GM12878 (cell line): Measurements from ENCODE around the gene C17orf113. TPM values are rescaled to one million over a fixed set of nuclear protein-coding genes. Genes with fewer than 3 reads are reported as not detected.

Experiments used
- ATAC-seq: fragments of 200-7000 bp; cut with Tn5 transposase; 3 replicates; pipeline ENCODE4 v1.9.1; 2020; ENCODE audit warnings: mild to moderate bottlenecking, moderate library complexity
- BruUV-seq: library from RNA; stranded (reverse); fragments of 400-500 nt; replicated peaks from 2 replicates; lab custom pipeline; 2021; lab: Mats Ljungman, UMichigan
- CTCF ChIA-PET: fragments of 300-600 bp; sonication (Branson Sonifier 250); formaldehyde crosslinking; extraction: SDS; loops from one replicate; lab custom pipeline; 2021; ENCODE audit warnings: inconsistent platforms; lab: Yijun Ruan, JAX
- POLR2A ChIA-PET: fragments of 350-600 bp; formaldehyde crosslinking; extraction: SDS; loops from one replicate; lab custom pipeline; 2021; ENCODE audit warnings: inconsistent platforms; lab: Charles Lee
- RAD21 ChIA-PET: fragments of 300-600 bp; sonication (Branson Sonifier 250); formaldehyde crosslinking; loops from one replicate; lab custom pipeline; 2023; ENCODE audit warnings: antibody characterized with exemption; ENCODE audit not compliant: unreplicated experiment; lab: Charles Lee
- SMC1A ChIA-PET: fragments of 300-600 bp; sonication (Branson Sonifier 250); formaldehyde crosslinking; loops from one replicate; lab custom pipeline; 2023; ENCODE audit not compliant: unreplicated experiment, uncharacterized antibody; lab: Charles Lee
- DNase-seq: peaks from one replicate; pipeline ENCODE4 v3.0.0-alpha.2; 2011; ENCODE audit warnings: low read depth, low spot score
- FAIRE-seq: peaks from 3 replicates; lab custom pipeline; 2011; peaks lifted over from hg19 to GRCh38; lab: Jason Lieb, UNC
- H2AFZ ChIP-seq: 2 replicates; pipeline ENCODE4 v1.6.0; 2011; ENCODE audit warnings: low read depth, low read length, control low read depth; ENCODE audit not compliant: control insufficient read depth
- H3K27ac ChIP-seq: 2 replicates; pipeline ENCODE4 v1.5.1; 2011; ENCODE audit warnings: control low read depth; ENCODE audit not compliant: control insufficient read depth, insufficient read depth
- H3K27me3 ChIP-seq, 2 experiments: replicated peaks in 1 of 2; 2 replicates each; pipeline versions ENCODE4 v1.6.0 to v1.6.1; 2011; ENCODE audit warnings: low read length in 1 of 2; ENCODE audit not compliant: control insufficient read depth in 2 of 2, insufficient read depth in 2 of 2
- H3K36me3 ChIP-seq, 2 experiments: 2 replicates each; pipeline ENCODE4 v1.5.1; 2011; ENCODE audit warnings: low read length in 1 of 2; ENCODE audit not compliant: control insufficient read depth in 2 of 2, insufficient read depth in 2 of 2
- H3K4me1 ChIP-seq: 2 replicates; pipeline ENCODE4 v1.6.1; 2011; ENCODE audit warnings: mild to moderate bottlenecking, low read length, moderate library complexity, mixed read lengths; ENCODE audit not compliant: control insufficient read depth, insufficient read depth
- H3K4me2 ChIP-seq: 2 replicates; pipeline ENCODE4 v1.6.0; 2011; ENCODE audit warnings: control low read depth; ENCODE audit not compliant: control insufficient read depth, insufficient read depth
- H3K4me3 ChIP-seq: fragments of 200-600 bp; sonication (generic); 2 replicates; pipeline ENCODE4 v1.5.1; 2016
- H3K79me2 ChIP-seq: 2 replicates; pipeline ENCODE4 v1.6.0; 2011; ENCODE audit warnings: low read length; ENCODE audit not compliant: control insufficient read depth, insufficient read depth
- H3K9ac ChIP-seq: 2 replicates; pipeline ENCODE4 v1.8.0; 2011; ENCODE audit warnings: low read length, control low read depth, mixed read lengths; ENCODE audit not compliant: control insufficient read depth, insufficient read depth
- H3K9me3 ChIP-seq: replicated peaks from 3 replicates; pipeline ENCODE4 v1.5.1; 2011; ENCODE audit warnings: mild to moderate bottlenecking, low read length; ENCODE audit not compliant: control insufficient read depth, insufficient read depth
- H4K20me1 ChIP-seq: 2 replicates; pipeline ENCODE4 v1.6.0; 2011; ENCODE audit not compliant: control insufficient read depth, insufficient read depth
- BCL11A ChIP-seq: IDR thresholded peaks from 2 replicates; pipeline ENCODE4 v1.6.1; 2011; ENCODE audit warnings: low read depth, low read length
- WGBS: methylation state at CpG from one replicate; pipeline ENCODE4 v1.1.6; 2016; ENCODE audit warnings: low lambda C conversion rate; ENCODE audit not compliant: insufficient replicate concordance, insufficient coverage; ENCODE audit errors: missing lambda C conversion rate; 5-methylcytosine and 5-hydroxymethylcytosine counted together
- in situ Hi-C: fragments of 300-500 bp; cut with MboI; formaldehyde crosslinking; loops from 9 replicates; pipeline ENCODE4 v1.14.3; 2018; ENCODE audit warnings: mixed read lengths
- intact Hi-C: fragments of 100-400 bp; cut with micrococcal nuclease; formaldehyde crosslinking; loops from one replicate; pipeline ENCODE4 v1.14.2; 2022; ENCODE audit not compliant: unreplicated experiment
- polyA plus RNA-seq, 11 experiments: library from polyadenylated mRNA; depleted of rRNA in 4 of 11; unstranded in 6 of 11; stranded (reverse) in 5 of 11; fragments of >200 nt; fragmentation: Nextera tagmentation in 4 of 11; fragmentation: Illumina TruSeq in 1 of 11; extraction: Ambion mirVana in 4 of 11; extraction: Trizol in 1 of 11; gene quantifications; 1 replicate in 1 of 11; 2 replicates in 10 of 11; pipeline versions ENCODE4 v1.2.1 to v1.2.3, GENCODE V29; 2011 to 2016; ENCODE audit warnings: inconsistent platforms in 2 of 11, missing spikeins in 2 of 11, low read depth in 1 of 11
- total RNA-seq, 4 experiments: library from RNA; depleted of rRNA in 3 of 4; stranded (reverse); fragments of >200 nt in 3 of 4; fragmentation: Illumina TruSeq in 1 of 4; extraction: Trizol in 1 of 4; gene quantifications; 2 replicates each; pipeline versions ENCODE4 v1.2.1 to v1.2.3, GENCODE V29; 2013 to 2021
- TF ChIP-seq, protein P1 (sequence below): IDR thresholded peaks from 2 replicates; pipeline ENCODE4 v1.6.1; 2012; ENCODE audit warnings: mild to moderate bottlenecking, low read depth, low read length
- TF ChIP-seq, protein P2 (sequence below): fragments of 150-350 bp; IDR thresholded peaks from 2 replicates; pipeline ENCODE4 v1.6.1; 2016; ENCODE audit warnings: low read depth, low read length
- TF ChIP-seq, protein P3 (sequence below): fragments of 450-650 bp; IDR thresholded peaks from 2 replicates; pipeline ENCODE4 v1.6.1; 2017; ENCODE audit warnings: mild to moderate bottlenecking, moderate library complexity
- TF ChIP-seq, protein P4 (sequence below): IDR thresholded peaks from 2 replicates; pipeline ENCODE4 v1.6.1; 2011; ENCODE audit warnings: low read depth, mild to moderate bottlenecking, low read length, moderate library complexity, borderline replicate concordance; ENCODE audit errors: extremely low read depth

C17orf113 gene
- total and polyA plus RNA-seq, 10 of the 15 experiments (the other 5 are each of a cell fraction or from before 2014, with no cell fraction given): 0.03 to 0.17 (median 0.08) TPM; not detected in 3

DNA sequence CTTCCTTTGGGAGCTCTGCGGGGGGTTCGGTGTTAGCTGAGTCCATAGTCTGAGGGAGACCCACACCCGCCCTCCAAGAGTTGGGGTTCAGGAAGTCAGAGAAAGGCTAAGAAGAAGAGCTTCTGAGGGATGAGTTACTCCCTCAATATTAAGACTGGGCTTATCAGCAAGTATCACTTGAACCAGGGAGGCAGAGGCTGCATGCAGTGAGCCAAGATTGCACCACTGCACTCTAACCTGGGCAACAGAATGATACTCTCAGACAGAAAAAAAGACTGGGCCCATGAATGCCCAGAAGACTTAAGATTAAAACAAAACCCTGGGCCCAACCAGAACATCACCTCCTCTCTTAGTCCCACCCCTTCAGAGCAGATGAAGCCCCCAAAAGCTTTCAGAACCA is 24.5 kb downstream of the C17orf113 start:
- H3K36me3 ChIP-seq: peaks cover 0 to 13% of the 10 kb centered on the region in 2 experiments; a peak in 2 of 4 replicates
- no peak for ATAC-seq
- no peak overlapping the region for H3K9ac ChIP-seq
- DNase-seq: no peak
- no peak overlapping the region for H2AFZ ChIP-seq
- no peak overlapping the region for H3K4me2 ChIP-seq
- 92% methylated on average over 3 of the region's 3 CpGs for WGBS
- ChIA-PET SMC1A (interaction anchor here (0.8 to 2.7 kb wide), 14 partner anchors 10 to 363 kb away, joined by 3 to 16 read pairs (median 5); partner anchors contain the start of genes DHX58, KCNH4 and STAT3), POLR2A (interaction anchor here (0.6 to 1.5 kb wide), 4 partner anchors 10 to 287 kb away, joined by 3 to 12 read pairs (median 4); partner anchors contain the start of gene DHX58), RAD21 (interaction anchor here (0.7 to 2.9 kb wide), 5 partner anchors 30 to 196 kb away, joined by 3 to 17 read pairs (median 4); partner anchors contain the start of gene DHX58), CTCF (interaction anchor here (0.7 to 10.1 kb wide), 24 partner anchors 8 to 249 kb away, joined by 3 to 83 read pairs (median 6); partner anchors contain the start of genes CNP, DHX58, DNAJC7 and KLHL11)
- no TSS peak for BruUV-seq
- intact Hi-C loops (loop anchor here (1.0 to 5.0 kb wide), 3 partner anchors 36 to 90 kb away; no protein-coding TSS in a partner anchor), in situ Hi-C loops (no loop called here)
- H3K79me2 ChIP-seq: peaks cover 6% of the 10 kb centered on the region
- no peaks in the 10 kb centered on the region for H4K20me1 ChIP-seq
- FAIRE-seq: no peak
- H3K4me1 ChIP-seq: peaks cover 18% of the 10 kb centered on the region
- no peaks in the 10 kb centered on the region for H3K9me3 ChIP-seq
- H3K27me3 ChIP-seq: no peaks in the 10 kb centered on the region
- no peak overlapping the region for H3K27ac ChIP-seq
- H3K4me3 ChIP-seq: no peak overlapping the region
- TF ChIP-seq, protein P1, sequence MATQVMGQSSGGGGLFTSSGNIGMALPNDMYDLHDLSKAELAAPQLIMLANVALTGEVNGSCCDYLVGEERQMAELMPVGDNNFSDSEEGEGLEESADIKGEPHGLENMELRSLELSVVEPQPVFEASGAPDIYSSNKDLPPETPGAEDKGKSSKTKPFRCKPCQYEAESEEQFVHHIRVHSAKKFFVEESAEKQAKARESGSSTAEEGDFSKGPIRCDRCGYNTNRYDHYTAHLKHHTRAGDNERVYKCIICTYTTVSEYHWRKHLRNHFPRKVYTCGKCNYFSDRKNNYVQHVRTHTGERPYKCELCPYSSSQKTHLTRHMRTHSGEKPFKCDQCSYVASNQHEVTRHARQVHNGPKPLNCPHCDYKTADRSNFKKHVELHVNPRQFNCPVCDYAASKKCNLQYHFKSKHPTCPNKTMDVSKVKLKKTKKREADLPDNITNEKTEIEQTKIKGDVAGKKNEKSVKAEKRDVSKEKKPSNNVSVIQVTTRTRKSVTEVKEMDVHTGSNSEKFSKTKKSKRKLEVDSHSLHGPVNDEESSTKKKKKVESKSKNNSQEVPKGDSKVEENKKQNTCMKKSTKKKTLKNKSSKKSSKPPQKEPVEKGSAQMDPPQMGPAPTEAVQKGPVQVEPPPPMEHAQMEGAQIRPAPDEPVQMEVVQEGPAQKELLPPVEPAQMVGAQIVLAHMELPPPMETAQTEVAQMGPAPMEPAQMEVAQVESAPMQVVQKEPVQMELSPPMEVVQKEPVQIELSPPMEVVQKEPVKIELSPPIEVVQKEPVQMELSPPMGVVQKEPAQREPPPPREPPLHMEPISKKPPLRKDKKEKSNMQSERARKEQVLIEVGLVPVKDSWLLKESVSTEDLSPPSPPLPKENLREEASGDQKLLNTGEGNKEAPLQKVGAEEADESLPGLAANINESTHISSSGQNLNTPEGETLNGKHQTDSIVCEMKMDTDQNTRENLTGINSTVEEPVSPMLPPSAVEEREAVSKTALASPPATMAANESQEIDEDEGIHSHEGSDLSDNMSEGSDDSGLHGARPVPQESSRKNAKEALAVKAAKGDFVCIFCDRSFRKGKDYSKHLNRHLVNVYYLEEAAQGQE: no peak
- TF ChIP-seq, protein P2, sequence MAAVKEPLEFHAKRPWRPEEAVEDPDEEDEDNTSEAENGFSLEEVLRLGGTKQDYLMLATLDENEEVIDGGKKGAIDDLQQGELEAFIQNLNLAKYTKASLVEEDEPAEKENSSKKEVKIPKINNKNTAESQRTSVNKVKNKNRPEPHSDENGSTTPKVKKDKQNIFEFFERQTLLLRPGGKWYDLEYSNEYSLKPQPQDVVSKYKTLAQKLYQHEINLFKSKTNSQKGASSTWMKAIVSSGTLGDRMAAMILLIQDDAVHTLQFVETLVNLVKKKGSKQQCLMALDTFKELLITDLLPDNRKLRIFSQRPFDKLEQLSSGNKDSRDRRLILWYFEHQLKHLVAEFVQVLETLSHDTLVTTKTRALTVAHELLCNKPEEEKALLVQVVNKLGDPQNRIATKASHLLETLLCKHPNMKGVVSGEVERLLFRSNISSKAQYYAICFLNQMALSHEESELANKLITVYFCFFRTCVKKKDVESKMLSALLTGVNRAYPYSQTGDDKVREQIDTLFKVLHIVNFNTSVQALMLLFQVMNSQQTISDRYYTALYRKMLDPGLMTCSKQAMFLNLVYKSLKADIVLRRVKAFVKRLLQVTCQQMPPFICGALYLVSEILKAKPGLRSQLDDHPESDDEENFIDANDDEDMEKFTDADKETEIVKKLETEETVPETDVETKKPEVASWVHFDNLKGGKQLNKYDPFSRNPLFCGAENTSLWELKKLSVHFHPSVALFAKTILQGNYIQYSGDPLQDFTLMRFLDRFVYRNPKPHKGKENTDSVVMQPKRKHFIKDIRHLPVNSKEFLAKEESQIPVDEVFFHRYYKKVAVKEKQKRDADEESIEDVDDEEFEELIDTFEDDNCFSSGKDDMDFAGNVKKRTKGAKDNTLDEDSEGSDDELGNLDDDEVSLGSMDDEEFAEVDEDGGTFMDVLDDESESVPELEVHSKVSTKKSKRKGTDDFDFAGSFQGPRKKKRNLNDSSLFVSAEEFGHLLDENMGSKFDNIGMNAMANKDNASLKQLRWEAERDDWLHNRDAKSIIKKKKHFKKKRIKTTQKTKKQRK: no peak
- no peak for TF ChIP-seq BCL11A
- TF ChIP-seq, protein P3, sequence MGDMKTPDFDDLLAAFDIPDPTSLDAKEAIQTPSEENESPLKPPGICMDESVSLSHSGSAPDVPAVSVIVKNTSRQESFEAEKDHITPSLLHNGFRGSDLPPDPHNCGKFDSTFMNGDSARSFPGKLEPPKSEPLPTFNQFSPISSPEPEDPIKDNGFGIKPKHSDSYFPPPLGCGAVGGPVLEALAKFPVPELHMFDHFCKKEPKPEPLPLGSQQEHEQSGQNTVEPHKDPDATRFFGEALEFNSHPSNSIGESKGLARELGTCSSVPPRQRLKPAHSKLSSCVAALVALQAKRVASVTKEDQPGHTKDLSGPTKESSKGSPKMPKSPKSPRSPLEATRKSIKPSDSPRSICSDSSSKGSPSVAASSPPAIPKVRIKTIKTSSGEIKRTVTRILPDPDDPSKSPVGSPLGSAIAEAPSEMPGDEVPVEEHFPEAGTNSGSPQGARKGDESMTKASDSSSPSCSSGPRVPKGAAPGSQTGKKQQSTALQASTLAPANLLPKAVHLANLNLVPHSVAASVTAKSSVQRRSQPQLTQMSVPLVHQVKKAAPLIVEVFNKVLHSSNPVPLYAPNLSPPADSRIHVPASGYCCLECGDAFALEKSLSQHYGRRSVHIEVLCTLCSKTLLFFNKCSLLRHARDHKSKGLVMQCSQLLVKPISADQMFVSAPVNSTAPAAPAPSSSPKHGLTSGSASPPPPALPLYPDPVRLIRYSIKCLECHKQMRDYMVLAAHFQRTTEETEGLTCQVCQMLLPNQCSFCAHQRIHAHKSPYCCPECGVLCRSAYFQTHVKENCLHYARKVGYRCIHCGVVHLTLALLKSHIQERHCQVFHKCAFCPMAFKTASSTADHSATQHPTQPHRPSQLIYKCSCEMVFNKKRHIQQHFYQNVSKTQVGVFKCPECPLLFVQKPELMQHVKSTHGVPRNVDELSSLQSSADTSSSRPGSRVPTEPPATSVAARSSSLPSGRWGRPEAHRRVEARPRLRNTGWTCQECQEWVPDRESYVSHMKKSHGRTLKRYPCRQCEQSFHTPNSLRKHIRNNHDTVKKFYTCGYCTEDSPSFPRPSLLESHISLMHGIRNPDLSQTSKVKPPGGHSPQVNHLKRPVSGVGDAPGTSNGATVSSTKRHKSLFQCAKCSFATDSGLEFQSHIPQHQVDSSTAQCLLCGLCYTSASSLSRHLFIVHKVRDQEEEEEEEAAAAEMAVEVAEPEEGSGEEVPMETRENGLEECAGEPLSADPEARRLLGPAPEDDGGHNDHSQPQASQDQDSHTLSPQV: no peak
- TF ChIP-seq, protein P4, sequence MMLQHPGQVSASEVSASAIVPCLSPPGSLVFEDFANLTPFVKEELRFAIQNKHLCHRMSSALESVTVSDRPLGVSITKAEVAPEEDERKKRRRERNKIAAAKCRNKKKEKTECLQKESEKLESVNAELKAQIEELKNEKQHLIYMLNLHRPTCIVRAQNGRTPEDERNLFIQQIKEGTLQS: no peak
